Fibroblast of lung (primary cell): ENCODE measurements around the gene SPEM3. TPM values are rescaled to one million over a fixed set of nuclear protein-coding genes. Genes with fewer than 3 reads are reported as not detected.

ENCODE experiments used
- DNase-seq, 2 donors: peaks; one replicate each; pipeline versions ENCODE4 v3.0.0 to v3.0.0-alpha.2; 2010; ENCODE audit warnings: low read depth in 2 of 2
- H2AFZ ChIP-seq: 2 replicates; pipeline ENCODE4 v1.5.1; 2012; ENCODE audit warnings: low read length, control low read depth, inconsistent platforms
- H3K27ac ChIP-seq: 2 replicates; pipeline ENCODE4 v1.5.1; 2011; ENCODE audit warnings: low read length, control low read depth; ENCODE audit not compliant: insufficient read depth
- H3K27me3 ChIP-seq: 2 replicates; pipeline ENCODE4 v1.5.1; 2011; ENCODE audit warnings: mild to moderate bottlenecking, low read length; ENCODE audit not compliant: control insufficient read depth, insufficient read depth
- H3K36me3 ChIP-seq: 2 replicates; pipeline ENCODE4 v1.5.1; 2011; ENCODE audit warnings: low read length; ENCODE audit not compliant: control insufficient read depth, insufficient read depth
- H3K4me1 ChIP-seq: 2 replicates; pipeline ENCODE4 v1.5.1; 2011; ENCODE audit warnings: low read length; ENCODE audit not compliant: control insufficient read depth, insufficient read depth; ENCODE audit errors: extremely low read depth
- H3K4me2 ChIP-seq: 2 replicates; pipeline ENCODE4 v1.5.1; 2011; ENCODE audit warnings: low read length, control low read depth; ENCODE audit not compliant: insufficient read depth; ENCODE audit errors: extremely low read depth
- H3K4me3 ChIP-seq, 4 experiments: fragments of 200-600 bp in 1 of 4; sonication (generic) in 1 of 4; replicated peaks in 1 of 4; 2 replicates each; pipeline ENCODE4 v1.5.1; 2011 to 2016; ENCODE audit warnings: low read length in 4 of 4, low read depth in 3 of 4, mild to moderate bottlenecking in 3 of 4, control low read depth in 2 of 4, inconsistent platforms in 1 of 4, mixed read lengths in 1 of 4; ENCODE audit not compliant: insufficient read depth in 1 of 4; ENCODE audit errors: control extremely low read depth in 1 of 4
- H3K79me2 ChIP-seq: 2 replicates; pipeline ENCODE4 v1.5.1; 2012; ENCODE audit warnings: mild to moderate bottlenecking, low read length, inconsistent platforms; ENCODE audit not compliant: control insufficient read depth, insufficient read depth
- H3K9ac ChIP-seq: 2 replicates; pipeline ENCODE4 v1.5.1; 2011; ENCODE audit warnings: mild to moderate bottlenecking, low read length, control low read depth; ENCODE audit not compliant: insufficient read depth
- H3K9me3 ChIP-seq: 2 replicates; pipeline ENCODE4 v1.5.1; 2012; ENCODE audit warnings: low read depth, low read length; ENCODE audit not compliant: control insufficient read depth, insufficient read depth
- H4K20me1 ChIP-seq: 2 replicates; pipeline ENCODE4 v1.5.1; 2011; ENCODE audit warnings: low read length; ENCODE audit not compliant: control insufficient read depth, insufficient read depth; ENCODE audit errors: extremely low read depth
- EZH2 ChIP-seq: IDR thresholded peaks from 2 replicates; pipeline ENCODE4 v1.5.1; 2012; ENCODE audit warnings: low read length, control low read depth, mild to moderate bottlenecking; ENCODE audit errors: missing control alignments
- polyA minus RNA-seq: library from RNA; depleted of rRNA, polyadenylated mRNA; stranded (reverse); fragments of >200 nt; gene quantifications from 2 replicates; pipeline ENCODE4 v1.2.3, GENCODE V29; 2011; ENCODE audit warnings: low replicate concordance
- polyA plus RNA-seq, 2 donors: library from polyadenylated mRNA; depleted of rRNA in 1 of 2; stranded (reverse) in 1 of 2; unstranded in 1 of 2; fragments of >200 nt; gene quantifications; 2 replicates each; pipeline ENCODE4 v1.2.1, GENCODE V29; 2011 to 2012; ENCODE audit warnings: missing spikeins in 1 of 2
- total RNA-seq: library from RNA; depleted of rRNA; stranded (reverse); fragments of >200 nt; gene quantifications from 2 replicates; pipeline ENCODE4 v1.2.1, GENCODE V29; 2014
- TF ChIP-seq, protein P1 (sequence below), 2 donors: IDR thresholded peaks in 1 of 2; conservative IDR thresholded peaks in 1 of 2; 1 replicate in 1 of 2; 2 replicates in 1 of 2; pipeline ENCODE4 v1.5.1; 2011 to 2012; ENCODE audit warnings: low read length in 2 of 2, control low read depth in 1 of 2, inconsistent platforms in 1 of 2, low read depth in 1 of 2, mild to moderate bottlenecking in 1 of 2

SPEM3 gene
- total RNA-seq (not detected in 2 replicates), polyA plus RNA-seq (not detected in 2 replicates), polyA minus RNA-seq (not detected in 2 replicates)
- polyA plus RNA-seq (2012), result not detected in 2 replicates

DNA sequence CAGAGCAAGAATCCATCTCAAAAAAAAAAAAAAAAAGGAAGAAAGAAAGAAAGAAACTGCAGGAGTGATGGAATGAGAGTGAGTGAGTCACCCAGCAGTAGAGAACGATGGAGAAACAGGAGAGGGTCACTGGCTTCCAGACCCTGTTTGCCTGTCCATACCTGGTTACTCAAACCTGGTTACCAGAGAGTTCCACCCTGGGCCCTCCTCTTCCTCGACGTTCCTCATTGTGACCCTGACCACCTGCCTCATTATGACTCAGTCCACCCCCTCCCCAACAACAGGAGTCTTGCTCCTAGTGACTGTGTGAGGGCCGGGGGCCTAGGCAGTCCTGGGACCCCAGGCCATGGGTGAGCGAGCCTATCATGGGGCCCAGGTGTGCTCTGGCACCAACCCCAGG, at the start of gene SPEM3:
Gene SPEM3, plus strand, starts transcription at position 301 of the 400 bp plus-strand sequence. Its CDS starts 46 bp downstream, at position 347.
- H3K27me3 ChIP-seq, result no peaks in the 10 kb centered on the region
- DNase-seq, result no peak
- H2AFZ ChIP-seq, result no peak within 1 kb of the TSS
- no peak within 1 kb of the TSS for H3K4me3 ChIP-seq
- H3K9ac ChIP-seq, result no peak within 1 kb of the TSS
- H3K36me3 ChIP-seq, result no peaks in the 10 kb centered on the region
- H3K9me3 ChIP-seq, result no peaks in the 10 kb centered on the region
- no peaks in the 10 kb centered on the region for H3K4me1 ChIP-seq
- no peak within 1 kb of the TSS for H3K4me2 ChIP-seq
- H3K27ac ChIP-seq, result no peak within 1 kb of the TSS
- TF ChIP-seq EZH2, result no peak
- TF ChIP-seq, protein P1, sequence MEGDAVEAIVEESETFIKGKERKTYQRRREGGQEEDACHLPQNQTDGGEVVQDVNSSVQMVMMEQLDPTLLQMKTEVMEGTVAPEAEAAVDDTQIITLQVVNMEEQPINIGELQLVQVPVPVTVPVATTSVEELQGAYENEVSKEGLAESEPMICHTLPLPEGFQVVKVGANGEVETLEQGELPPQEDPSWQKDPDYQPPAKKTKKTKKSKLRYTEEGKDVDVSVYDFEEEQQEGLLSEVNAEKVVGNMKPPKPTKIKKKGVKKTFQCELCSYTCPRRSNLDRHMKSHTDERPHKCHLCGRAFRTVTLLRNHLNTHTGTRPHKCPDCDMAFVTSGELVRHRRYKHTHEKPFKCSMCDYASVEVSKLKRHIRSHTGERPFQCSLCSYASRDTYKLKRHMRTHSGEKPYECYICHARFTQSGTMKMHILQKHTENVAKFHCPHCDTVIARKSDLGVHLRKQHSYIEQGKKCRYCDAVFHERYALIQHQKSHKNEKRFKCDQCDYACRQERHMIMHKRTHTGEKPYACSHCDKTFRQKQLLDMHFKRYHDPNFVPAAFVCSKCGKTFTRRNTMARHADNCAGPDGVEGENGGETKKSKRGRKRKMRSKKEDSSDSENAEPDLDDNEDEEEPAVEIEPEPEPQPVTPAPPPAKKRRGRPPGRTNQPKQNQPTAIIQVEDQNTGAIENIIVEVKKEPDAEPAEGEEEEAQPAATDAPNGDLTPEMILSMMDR (conservative IDR thresholded peaks at IDR 0.05 in 1 of 2, IDR thresholded peaks at IDR 0.05 in 1 of 2; ENCODE audit: low read depth in 1 of 2, low read length in 2 of 2), result no peak
- H3K79me2 ChIP-seq, result no peaks in the 10 kb centered on the region
- H4K20me1 ChIP-seq, result no peaks in the 10 kb centered on the region

- no peak overlapping the region for H3K9ac ChIP-seq
- no peak for DNase-seq
- H3K79me2 ChIP-seq, result no peaks in the 10 kb centered on the region
- no peak overlapping the region for H3K4me3 ChIP-seq
- no peak overlapping the region for H3K27ac ChIP-seq
- peaks cover 7% of the 10 kb centered on the region for H3K4me1 ChIP-seq
- no peaks in the 10 kb centered on the region for H3K36me3 ChIP-seq
- no peak overlapping the region for H3K4me2 ChIP-seq
- H3K27me3 ChIP-seq, result peaks cover 28% of the 10 kb centered on the region
- H2AFZ ChIP-seq, result no peak overlapping the region
- no peaks in the 10 kb centered on the region for H4K20me1 ChIP-seq
- no peak for TF ChIP-seq EZH2
- TF ChIP-seq, protein P1 (conservative IDR thresholded peaks at IDR 0.05 in 1 of 2, IDR thresholded peaks at IDR 0.05 in 1 of 2; ENCODE audit: low read depth in 1 of 2, low read length in 2 of 2), result no peak
- H3K9me3 ChIP-seq, result no peaks in the 10 kb centered on the region
Observed at GRCh38 chr17:7379134-7379533, 49.5 kb upstream of the SPEM3 start.

GRCh38 chr17:7380321-7380720, 48.3 kb upstream of the SPEM3 start:
- Histone ChIP-seq H4K20me1 (no peaks in the 10 kb centered on the region), H3K9me3 (no peaks in the 10 kb centered on the region), H3K36me3 (no peaks in the 10 kb centered on the region), H3K79me2 (no peaks in the 10 kb centered on the region), H2AFZ (no peak overlapping the region), H3K27me3 (peaks cover 28% of the 10 kb centered on the region), H3K4me3 (peak overlapping the region in 1 of 4 experiments; percentile 46), H3K4me2 (peak overlapping the region; percentile 59), H3K9ac (no peak overlapping the region), H3K4me1 (peaks cover 7% of the 10 kb centered on the region), H3K27ac (no peak overlapping the region)
- DNase-seq, result peak; percentile 30 to 37
- no peak for TF ChIP-seq EZH2
- TF ChIP-seq, protein P1 (conservative IDR thresholded peaks at IDR 0.05 in 1 of 2, IDR thresholded peaks at IDR 0.05 in 1 of 2; ENCODE audit: low read depth in 1 of 2, low read length in 2 of 2), result no peak
